Fibroblast of lung (primary cell): ENCODE measurements around the gene PHF3. TPM values are rescaled to one million over a fixed set of nuclear protein-coding genes. Genes with fewer than 3 reads are reported as not detected.

Source experiments
- DNase-seq, 2 donors: peaks; one replicate each; pipeline versions ENCODE4 v3.0.0 to v3.0.0-alpha.2; 2010; ENCODE audit warnings: low read depth in 2 of 2
- H2AFZ ChIP-seq: 2 replicates; pipeline ENCODE4 v1.5.1; 2012; ENCODE audit warnings: low read length, control low read depth, inconsistent platforms
- H3K27ac ChIP-seq: 2 replicates; pipeline ENCODE4 v1.5.1; 2011; ENCODE audit warnings: low read length, control low read depth; ENCODE audit not compliant: insufficient read depth
- H3K27me3 ChIP-seq: 2 replicates; pipeline ENCODE4 v1.5.1; 2011; ENCODE audit warnings: mild to moderate bottlenecking, low read length; ENCODE audit not compliant: control insufficient read depth, insufficient read depth
- H3K36me3 ChIP-seq: 2 replicates; pipeline ENCODE4 v1.5.1; 2011; ENCODE audit warnings: low read length; ENCODE audit not compliant: control insufficient read depth, insufficient read depth
- H3K4me1 ChIP-seq: 2 replicates; pipeline ENCODE4 v1.5.1; 2011; ENCODE audit warnings: low read length; ENCODE audit not compliant: control insufficient read depth, insufficient read depth; ENCODE audit errors: extremely low read depth
- H3K4me2 ChIP-seq: 2 replicates; pipeline ENCODE4 v1.5.1; 2011; ENCODE audit warnings: low read length, control low read depth; ENCODE audit not compliant: insufficient read depth; ENCODE audit errors: extremely low read depth
- H3K4me3 ChIP-seq, 4 experiments: fragments of 200-600 bp in 1 of 4; sonication (generic) in 1 of 4; replicated peaks in 1 of 4; 2 replicates each; pipeline ENCODE4 v1.5.1; 2011 to 2016; ENCODE audit warnings: low read length in 4 of 4, low read depth in 3 of 4, mild to moderate bottlenecking in 3 of 4, control low read depth in 2 of 4, inconsistent platforms in 1 of 4, mixed read lengths in 1 of 4; ENCODE audit not compliant: insufficient read depth in 1 of 4; ENCODE audit errors: control extremely low read depth in 1 of 4
- H3K79me2 ChIP-seq: 2 replicates; pipeline ENCODE4 v1.5.1; 2012; ENCODE audit warnings: mild to moderate bottlenecking, low read length, inconsistent platforms; ENCODE audit not compliant: control insufficient read depth, insufficient read depth
- H3K9ac ChIP-seq: 2 replicates; pipeline ENCODE4 v1.5.1; 2011; ENCODE audit warnings: mild to moderate bottlenecking, low read length, control low read depth; ENCODE audit not compliant: insufficient read depth
- H3K9me3 ChIP-seq: 2 replicates; pipeline ENCODE4 v1.5.1; 2012; ENCODE audit warnings: low read depth, low read length; ENCODE audit not compliant: control insufficient read depth, insufficient read depth
- H4K20me1 ChIP-seq: 2 replicates; pipeline ENCODE4 v1.5.1; 2011; ENCODE audit warnings: low read length; ENCODE audit not compliant: control insufficient read depth, insufficient read depth; ENCODE audit errors: extremely low read depth
- EZH2 ChIP-seq: IDR thresholded peaks from 2 replicates; pipeline ENCODE4 v1.5.1; 2012; ENCODE audit warnings: low read length, control low read depth, mild to moderate bottlenecking; ENCODE audit errors: missing control alignments
- polyA plus RNA-seq, 2 donors: library from polyadenylated mRNA; depleted of rRNA in 1 of 2; stranded (reverse) in 1 of 2; unstranded in 1 of 2; fragments of >200 nt; gene quantifications; 2 replicates each; pipeline ENCODE4 v1.2.1, GENCODE V29; 2011 to 2012; ENCODE audit warnings: missing spikeins in 1 of 2
- total RNA-seq: library from RNA; depleted of rRNA; stranded (reverse); fragments of >200 nt; gene quantifications from 2 replicates; pipeline ENCODE4 v1.2.1, GENCODE V29; 2014
- TF ChIP-seq, protein P1 (sequence below), 2 donors: IDR thresholded peaks in 1 of 2; conservative IDR thresholded peaks in 1 of 2; 1 replicate in 1 of 2; 2 replicates in 1 of 2; pipeline ENCODE4 v1.5.1; 2011 to 2012; ENCODE audit warnings: low read length in 2 of 2, control low read depth in 1 of 2, inconsistent platforms in 1 of 2, low read depth in 1 of 2, mild to moderate bottlenecking in 1 of 2

The PHF3 gene
- total and polyA plus RNA-seq, 2 donors (not counting 1 experiment from before 2014, with no cell fraction given): 22.2 to 71.5 TPM

DNA sequence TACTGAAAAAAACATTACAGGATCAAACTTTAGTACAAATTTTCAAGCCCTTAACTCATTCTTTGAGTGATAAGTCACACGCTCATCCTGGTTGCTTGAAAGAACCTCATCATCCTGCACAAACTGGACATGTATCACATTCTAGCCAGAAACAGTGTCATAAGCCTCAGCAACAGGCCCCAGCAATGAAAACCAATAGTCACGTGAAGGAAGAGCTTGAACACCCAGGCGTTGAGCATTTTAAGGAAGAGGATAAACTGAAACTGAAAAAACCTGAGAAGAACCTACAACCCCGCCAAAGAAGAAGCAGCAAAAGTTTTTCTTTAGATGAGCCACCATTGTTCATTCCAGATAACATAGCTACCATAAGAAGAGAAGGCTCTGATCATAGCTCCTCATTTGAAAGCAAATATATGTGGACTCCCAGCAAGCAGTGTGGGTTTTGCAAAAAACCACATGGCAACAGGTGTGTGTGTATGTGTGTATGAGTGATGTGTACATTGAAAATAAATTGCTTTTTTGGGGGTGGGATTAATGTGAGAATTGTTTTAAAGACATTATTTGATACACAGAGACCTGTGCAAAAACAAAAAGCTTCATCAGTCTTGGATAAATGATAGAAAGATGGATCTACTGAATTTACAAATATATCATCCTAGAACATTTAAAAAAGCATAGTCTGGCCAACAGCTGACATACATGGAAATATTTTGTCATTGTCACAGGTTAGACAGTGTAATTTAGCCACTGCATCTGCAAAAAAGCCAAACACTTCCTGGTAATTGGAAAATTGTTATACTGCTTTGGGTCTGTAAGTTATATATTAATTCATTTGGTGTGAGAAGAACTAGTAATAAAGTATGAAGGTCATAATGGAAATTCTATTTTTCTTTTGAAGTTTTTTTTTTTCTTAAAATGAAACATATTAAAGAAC, 50.1 kb downstream of the PHF3 start:
- Histone ChIP-seq H2AFZ (no peak overlapping the region), H3K4me3 (no peak overlapping the region), H4K20me1 (peaks cover 2% of the 10 kb centered on the region), H3K27ac (no peak overlapping the region), H3K79me2 (peaks cover 2% of the 10 kb centered on the region), H3K27me3 (no peaks in the 10 kb centered on the region), H3K9me3 (no peaks in the 10 kb centered on the region), H3K4me1 (no peaks in the 10 kb centered on the region), H3K36me3 (no peaks in the 10 kb centered on the region), H3K4me2 (no peak overlapping the region), H3K9ac (no peak overlapping the region)
- DNase-seq: no peak
- TF ChIP-seq EZH2: no peak
- TF ChIP-seq, protein P1, sequence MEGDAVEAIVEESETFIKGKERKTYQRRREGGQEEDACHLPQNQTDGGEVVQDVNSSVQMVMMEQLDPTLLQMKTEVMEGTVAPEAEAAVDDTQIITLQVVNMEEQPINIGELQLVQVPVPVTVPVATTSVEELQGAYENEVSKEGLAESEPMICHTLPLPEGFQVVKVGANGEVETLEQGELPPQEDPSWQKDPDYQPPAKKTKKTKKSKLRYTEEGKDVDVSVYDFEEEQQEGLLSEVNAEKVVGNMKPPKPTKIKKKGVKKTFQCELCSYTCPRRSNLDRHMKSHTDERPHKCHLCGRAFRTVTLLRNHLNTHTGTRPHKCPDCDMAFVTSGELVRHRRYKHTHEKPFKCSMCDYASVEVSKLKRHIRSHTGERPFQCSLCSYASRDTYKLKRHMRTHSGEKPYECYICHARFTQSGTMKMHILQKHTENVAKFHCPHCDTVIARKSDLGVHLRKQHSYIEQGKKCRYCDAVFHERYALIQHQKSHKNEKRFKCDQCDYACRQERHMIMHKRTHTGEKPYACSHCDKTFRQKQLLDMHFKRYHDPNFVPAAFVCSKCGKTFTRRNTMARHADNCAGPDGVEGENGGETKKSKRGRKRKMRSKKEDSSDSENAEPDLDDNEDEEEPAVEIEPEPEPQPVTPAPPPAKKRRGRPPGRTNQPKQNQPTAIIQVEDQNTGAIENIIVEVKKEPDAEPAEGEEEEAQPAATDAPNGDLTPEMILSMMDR (conservative IDR thresholded peaks at IDR 0.05 in 1 of 2, IDR thresholded peaks at IDR 0.05 in 1 of 2; ENCODE audit: low read depth in 1 of 2, low read length in 2 of 2): no peak

GRCh38 chr6:63689421-63689820, 53.8 kb downstream of the PHF3 start:
- H3K9me3 ChIP-seq: no peaks in the 10 kb centered on the region
- no peaks in the 10 kb centered on the region for H3K79me2 ChIP-seq
- H3K4me1 ChIP-seq: no peaks in the 10 kb centered on the region
- H3K27ac ChIP-seq: no peak overlapping the region
- TF ChIP-seq, protein P1 (conservative IDR thresholded peaks at IDR 0.05 in 1 of 2, IDR thresholded peaks at IDR 0.05 in 1 of 2; ENCODE audit: low read depth in 1 of 2, low read length in 2 of 2): peak in 1 of 2 donors; percentile 11
- TF ChIP-seq EZH2: no peak
- H3K27me3 ChIP-seq: no peaks in the 10 kb centered on the region
- DNase-seq: no peak
- no peaks in the 10 kb centered on the region for H3K36me3 ChIP-seq
- H3K4me2 ChIP-seq: no peak overlapping the region
- H3K4me3 ChIP-seq: no peak overlapping the region
- H4K20me1 ChIP-seq: peaks cover 2% of the 10 kb centered on the region
- no peak overlapping the region for H2AFZ ChIP-seq
- no peak overlapping the region for H3K9ac ChIP-seq

- Histone ChIP-seq H3K9me3 (no peaks in the 10 kb centered on the region), H3K79me2 (no peaks in the 10 kb centered on the region), H3K4me1 (no peaks in the 10 kb centered on the region), H3K9ac (no peak overlapping the region), H4K20me1 (peaks cover 2% of the 10 kb centered on the region), H3K36me3 (no peaks in the 10 kb centered on the region), H3K27ac (no peak overlapping the region), H2AFZ (no peak overlapping the region), H3K4me3 (no peak overlapping the region), H3K4me2 (no peak overlapping the region), H3K27me3 (no peaks in the 10 kb centered on the region)
- no peak for DNase-seq
- TF ChIP-seq EZH2: no peak
- TF ChIP-seq, protein P1 (conservative IDR thresholded peaks at IDR 0.05 in 1 of 2, IDR thresholded peaks at IDR 0.05 in 1 of 2; ENCODE audit: low read depth in 1 of 2, low read length in 2 of 2): no peak
Measured at GRCh38 chr6:63690221-63690620, 54.6 kb downstream of the PHF3 start.
